GM18907 (cell line): ENCODE measurements around the gene ZMYND19.
"Not testable (repeated sequence)": the region's sequence is repeated elsewhere in the genome, so short reads cannot be mapped to it uniquely, and the experiment has no call there.

ENCODE experiments used
- ATAC-seq: cut with Tn5 transposase; IDR thresholded peaks from one replicate; pipeline ENCODE4 v1.9.1; 2021; ENCODE audit warnings: mild to moderate bottlenecking, moderate library complexity; ENCODE audit not compliant: unreplicated experiment

ZMYND19 gene

GRCh38 chr9:137534256-137535119, 55.8 kb downstream of the ZMYND19 start:
- no peak for ATAC-seq

- not testable (repeated sequence) for ATAC-seq
Measured at GRCh38 chr9:137532891-137533468, 57.3 kb downstream of the ZMYND19 start.
